T-helper 1 cell treated with Interleukin-12 subunit alpha and Interleukin-12 subunit beta and Interleukin-4 antibody, amounts not matched to agents 30 ng/mL and 1 ng/mL, for 36 hours (primary cell): ENCODE results near the gene KIDINS220. TPM values are rescaled to one million over a fixed set of nuclear protein-coding genes. Genes with fewer than 3 reads are reported as not detected.

ENCODE experiments used
- intact Hi-C: fragments of 100-400 bp; cut with micrococcal nuclease; formaldehyde crosslinking; loops from one replicate; pipeline ENCODE4 v1.15.1; 2024
- total RNA-seq: library from RNA; stranded (reverse); gene quantifications from 2 replicates; pipeline ENCODE4 v1.2.3, GENCODE V29; 2022

The KIDINS220 gene
- total RNA-seq, 1 donor from 2014 or later: 36.7 TPM

DNA sequence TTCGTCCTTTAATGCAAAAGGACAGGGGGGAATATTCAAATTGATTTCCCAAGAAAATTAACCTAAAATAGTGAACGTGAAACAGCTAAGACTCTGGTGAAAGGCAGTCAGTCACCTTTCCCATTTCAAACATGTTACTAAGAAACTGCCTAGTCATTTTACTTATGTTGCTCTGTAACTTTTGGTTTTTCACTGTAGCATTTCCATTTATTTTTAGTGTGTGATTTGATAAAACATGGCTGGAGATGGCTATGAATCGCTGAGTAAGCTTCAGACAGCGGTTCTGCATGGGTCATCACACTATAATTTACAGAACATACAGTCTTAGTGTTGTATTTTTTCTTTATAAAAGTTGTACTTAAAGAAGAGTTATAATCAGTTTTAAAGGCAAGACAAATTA lies 16.0 kb upstream of the KIDINS220 start:
- intact Hi-C loops: no loop called here

DNA sequence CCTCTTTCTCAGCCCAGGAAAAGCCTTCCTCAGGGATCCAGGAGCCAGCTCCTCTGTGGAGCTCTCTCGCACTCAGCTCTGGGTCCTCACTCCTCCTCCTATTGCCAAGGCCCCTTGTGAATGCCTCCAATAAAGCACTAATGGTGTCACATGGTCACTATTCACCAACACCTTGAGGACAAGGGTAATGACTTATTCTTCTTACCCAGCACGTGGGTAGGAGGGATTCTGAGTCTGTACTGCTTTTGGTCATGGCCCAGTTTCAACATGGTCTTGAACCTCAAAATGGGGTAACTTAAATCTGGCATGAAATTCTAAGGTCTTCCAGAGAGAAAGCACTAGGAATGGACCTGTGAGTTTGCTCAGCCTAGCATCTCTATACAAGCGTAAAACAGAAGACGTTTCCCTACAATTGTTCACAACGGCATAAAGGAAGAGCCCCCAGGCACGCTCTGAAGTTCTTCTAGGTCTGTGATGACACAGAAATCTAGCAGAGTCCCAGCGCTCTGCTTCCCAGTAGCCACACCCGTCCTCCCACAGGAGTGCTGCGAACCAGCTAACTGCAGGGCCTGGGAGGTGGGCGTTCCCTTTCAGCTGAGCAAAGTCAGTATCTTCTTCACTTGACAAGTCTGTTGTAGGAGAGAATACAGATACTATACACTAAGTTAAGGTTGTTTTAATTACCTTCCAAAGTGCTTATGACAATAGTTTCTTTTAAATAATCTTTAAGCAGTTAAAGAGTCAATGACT lies 14.6 kb upstream of the KIDINS220 start:
- intact Hi-C loops: no loop called here

DNA sequence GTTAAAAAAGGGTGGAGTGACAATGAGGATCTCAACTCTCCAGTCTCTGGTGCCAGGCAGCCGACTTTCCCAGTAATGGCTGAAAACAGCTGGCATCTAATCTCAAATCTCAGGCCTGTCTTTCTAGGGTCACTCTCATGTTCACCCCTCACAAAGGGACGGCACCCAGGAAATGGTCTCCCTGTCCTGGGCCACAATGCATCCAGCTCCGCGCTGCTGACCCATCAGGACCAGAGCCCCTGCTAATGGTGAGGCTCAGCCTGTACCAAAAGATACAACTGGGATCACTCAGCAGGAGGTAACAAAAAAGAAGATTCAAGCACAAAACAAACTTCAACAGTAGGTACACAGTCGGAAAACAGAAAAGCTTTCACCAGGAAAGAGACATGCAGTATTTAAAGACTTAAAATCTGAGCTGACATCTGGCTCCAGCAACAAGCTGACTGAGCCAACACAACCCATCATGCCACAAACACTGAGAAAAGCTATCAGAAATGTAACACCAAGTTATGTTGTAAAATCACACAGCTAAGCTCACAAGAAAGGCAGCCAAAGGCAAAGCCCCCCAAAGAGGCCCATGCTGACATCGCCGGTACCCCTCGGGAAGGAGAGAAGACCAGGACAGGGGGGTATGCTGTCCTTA lies 13.6 kb upstream of the KIDINS220 start:
- intact Hi-C loops: no loop called here

DNA sequence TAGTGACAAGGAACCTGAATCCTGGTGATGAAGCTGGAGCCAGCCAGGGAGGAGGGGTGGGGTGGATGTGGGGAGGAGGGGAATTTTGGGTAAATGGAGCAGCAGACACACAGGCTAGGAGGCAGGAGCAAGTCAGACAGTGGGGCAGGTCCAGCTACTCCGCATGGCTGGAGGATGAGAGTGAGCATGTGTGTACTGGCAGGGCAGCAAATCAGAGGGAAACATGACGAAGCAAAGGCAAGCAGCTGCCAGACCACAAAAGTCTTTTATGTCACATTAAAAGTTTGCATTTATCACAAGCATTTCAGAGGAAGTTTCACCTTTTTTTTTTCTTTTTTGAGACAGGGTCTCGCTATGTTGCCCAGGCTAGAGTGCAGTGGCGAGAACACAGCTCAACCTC lies 11.9 kb upstream of the KIDINS220 start:
- intact Hi-C loops: no loop called here

DNA sequence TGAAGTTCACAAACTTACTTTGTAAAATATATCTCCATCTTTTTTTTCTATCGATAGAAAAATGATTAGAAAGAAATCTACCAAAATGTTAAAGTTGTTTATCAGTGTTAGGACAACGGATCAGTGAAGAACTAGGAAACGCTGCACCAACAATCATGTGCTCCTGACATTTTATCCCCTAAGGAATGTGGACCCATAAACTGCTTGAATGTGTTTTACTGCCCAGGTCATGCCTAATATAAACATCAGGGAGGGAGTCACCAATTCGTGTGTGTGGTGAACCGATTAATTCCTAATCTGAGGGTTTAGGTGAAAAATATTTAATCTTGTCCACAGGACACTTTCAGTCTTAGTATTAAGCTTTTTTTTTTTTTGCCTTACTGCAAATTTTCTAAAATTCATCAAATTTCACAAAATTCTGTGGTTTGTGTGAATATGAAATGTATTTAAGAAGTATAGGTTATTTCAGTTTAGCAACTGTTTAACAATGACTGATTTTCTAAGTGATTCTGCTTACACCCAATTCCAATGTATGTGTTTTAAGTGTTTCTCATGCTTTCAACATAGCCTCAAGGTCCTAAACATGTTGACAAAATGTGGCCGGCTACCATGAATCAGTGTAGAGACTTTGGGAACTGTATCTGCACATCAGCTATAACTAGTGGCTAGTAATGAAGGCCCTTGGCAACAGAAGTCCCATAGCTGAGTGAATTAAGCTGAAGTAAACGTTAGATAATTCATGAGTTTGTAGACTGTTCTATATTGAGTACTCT lies 11.1 kb upstream of the KIDINS220 start:
- intact Hi-C loops: no loop called here

DNA sequence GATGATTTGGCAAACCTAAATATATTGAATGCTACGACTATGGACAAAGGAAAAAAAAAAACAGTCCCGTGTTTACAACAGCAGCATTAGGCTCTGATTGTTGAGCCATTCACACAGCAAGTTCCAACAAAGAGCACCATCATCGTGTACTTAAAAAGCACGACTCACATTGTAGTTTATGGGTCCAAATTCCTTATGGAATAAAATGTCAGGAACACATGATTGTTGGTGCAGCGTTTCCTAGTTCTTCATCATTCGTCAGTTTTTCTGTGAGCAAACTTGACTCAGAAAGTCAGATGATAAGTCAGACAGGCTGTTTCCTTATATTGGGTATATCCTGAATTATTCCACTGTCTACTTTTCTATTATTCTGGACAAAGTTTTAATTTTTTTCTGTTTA lies 10.0 kb upstream of the KIDINS220 start:
- intact Hi-C loops: no loop called here

DNA sequence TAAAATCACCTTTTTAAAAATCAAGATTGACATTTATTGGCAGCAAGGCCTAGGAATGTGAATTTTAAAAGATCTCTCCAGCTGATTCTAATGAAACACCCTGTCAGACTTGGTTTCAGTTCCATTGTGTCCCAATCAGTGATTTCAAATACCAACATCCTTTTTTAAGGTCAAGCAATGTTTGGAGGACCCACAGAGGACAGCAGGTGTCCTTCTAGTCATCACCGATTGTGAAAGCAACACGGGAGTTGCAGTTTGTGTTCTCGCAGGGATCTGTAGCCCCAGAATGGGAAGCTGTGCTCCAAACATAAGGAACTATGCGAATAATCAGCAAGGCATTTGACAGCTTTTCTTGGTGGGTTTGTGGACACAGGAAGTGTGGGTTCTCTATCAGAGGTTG lies 4.5 kb upstream of the KIDINS220 start:
- intact Hi-C loops: no loop called here

DNA sequence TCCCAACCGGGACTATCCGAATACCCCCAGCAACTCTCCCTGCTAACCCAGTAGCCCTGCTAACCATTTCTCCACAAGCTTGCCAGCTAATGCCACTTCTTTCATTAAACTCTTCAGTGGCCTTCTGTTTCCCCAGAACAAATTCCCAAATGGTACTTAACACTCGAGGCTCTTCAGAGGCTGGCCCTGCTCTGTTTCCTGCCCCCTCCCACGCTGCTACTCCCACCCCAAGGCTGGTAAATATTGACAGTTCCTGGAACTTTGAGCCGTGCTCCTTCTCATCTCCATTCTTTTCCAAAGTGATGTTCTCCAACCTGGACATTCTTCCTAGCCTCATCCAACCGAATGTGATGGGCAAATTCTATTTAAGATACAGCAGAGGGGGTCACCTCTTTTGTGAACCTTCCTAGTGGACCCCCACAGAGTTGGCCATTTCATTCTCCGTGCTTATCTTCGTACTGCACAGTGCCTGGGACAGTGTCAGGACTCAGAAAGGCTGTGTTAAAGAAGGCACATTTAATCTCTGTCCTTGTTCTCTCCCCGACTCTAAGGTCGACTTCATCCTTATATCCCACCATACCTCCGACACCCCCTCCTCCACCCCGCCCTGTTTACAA lies 3.2 kb upstream of the KIDINS220 start:
- intact Hi-C loops: no loop called here

DNA sequence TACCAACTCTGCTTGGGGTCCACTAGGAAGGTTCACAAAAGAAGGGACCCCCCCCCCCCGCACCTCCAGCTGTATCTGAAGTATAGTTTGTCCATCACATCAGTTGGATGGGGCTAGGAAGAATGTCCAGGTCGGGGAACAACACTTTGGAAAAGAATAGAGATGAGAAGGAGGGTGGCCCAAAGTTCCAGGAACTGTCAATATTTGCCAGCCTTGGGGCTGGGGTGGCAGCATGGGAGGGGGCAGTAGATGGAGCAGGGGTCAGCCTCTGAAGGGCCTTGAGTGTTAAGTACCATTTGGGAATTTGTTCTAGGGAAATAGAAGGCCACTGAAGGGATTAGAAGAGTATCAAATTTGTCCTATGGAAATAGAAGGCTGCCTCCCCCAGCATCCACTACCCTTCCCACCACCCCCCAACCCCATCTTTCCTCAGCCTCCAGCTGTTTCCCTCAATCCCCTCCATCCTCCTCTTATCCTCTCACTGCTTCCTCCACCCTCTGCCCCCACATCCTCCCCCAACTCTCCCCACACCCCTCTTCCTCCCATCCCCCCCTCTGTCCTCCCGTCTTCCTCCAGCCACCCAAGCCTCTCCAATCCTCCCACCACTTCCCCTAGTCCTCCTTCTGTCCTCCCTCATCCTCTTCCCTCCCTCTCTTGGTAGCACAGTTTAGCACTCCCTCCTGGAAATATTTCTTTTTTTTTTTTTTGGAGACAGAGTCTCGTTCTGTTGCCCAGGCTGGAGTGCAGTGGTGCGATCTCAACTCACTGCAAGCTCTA lies 2.0 kb upstream of the KIDINS220 start:
- intact Hi-C loops: loop anchor here (5.0 kb wide), 2 partner anchors 718 to 1463 kb away; partner anchors contain the start of genes ADAM17 and HPCAL1

DNA sequence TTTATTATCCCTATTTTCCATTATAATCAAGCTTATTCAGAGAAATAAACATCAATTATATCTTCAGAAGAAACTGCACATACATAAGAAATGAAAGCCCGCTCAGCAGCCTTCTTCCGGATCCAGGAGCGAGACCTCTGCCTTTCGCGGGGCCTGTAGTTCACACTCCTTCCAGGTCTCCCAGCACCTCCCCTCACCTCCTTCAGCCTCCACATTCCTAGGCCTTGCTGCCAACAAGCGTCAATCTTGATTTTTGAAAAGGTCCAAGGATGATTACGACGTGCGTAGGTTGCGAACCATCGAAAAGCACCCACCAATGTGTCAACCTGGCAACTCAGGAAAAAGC lies 355 bp upstream of the KIDINS220 start:
- intact Hi-C loops: loop anchor here (1.0 to 5.0 kb wide), 8 partner anchors 33 to 1975 kb away; partner anchors contain the start of genes ADAM17, HPCAL1 and PDIA6

DNA sequence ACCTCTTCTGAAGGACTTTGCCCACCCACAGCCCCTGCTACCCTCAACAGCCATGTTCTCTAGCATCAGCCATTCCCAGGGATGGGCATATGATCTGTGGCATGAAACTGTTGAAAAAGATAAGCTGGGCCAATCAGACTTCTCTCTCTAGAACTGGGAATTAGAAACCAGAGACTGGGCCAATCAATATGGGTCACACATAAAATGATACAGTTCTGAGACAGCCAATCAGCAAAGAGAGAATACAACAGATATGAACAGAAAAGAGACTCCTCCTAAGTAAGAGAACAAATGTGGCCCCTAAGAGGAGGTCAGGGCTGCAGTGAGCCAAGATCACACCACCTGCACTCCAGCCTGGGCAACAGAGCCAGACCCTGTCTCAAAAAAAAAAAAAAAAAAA lies 2.1 kb downstream of the KIDINS220 start:
- intact Hi-C loops: loop anchor here (5.0 kb wide), 2 partner anchors 722 to 1467 kb away; partner anchors contain the start of genes ADAM17 and HPCAL1

DNA sequence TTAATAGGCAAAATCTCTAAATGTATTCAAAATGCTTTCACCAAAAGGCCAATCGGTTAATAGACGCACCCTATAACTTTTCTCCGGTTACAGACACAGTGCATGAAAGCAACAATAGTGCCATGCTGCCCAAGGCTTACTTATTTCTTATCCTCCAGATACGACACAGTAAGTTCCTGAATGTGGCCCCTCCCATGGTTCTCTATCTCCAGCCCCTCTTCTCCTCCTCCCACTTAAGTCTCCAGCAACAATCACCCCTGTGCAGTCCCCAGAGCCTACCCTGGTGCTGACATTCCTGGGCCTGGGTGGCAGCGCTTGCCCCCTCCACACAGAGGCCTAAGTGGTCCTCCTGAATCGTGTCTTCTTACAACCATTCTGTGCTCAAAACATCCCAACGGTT lies 3.6 kb downstream of the KIDINS220 start:
- intact Hi-C loops: no loop called here

DNA sequence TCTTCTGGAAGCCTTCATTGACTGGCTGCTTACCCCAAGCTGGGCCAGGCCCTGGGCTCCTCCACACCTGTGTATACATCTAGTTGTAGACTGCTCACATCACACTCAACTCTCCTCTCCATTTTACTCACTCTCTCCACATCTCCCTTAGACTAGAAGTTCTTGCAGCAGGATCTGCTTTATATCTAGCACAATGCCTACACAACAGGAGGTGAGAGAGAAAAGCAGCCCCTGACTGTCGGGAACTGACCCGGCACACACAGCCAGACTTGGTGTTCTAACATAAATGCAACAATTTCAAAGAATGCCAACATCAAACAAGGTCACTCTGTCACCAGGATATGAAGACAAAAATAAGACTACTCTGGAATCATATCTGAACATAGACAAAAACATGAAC lies 5.9 kb downstream of the KIDINS220 start:
- intact Hi-C loops: no loop called here

DNA sequence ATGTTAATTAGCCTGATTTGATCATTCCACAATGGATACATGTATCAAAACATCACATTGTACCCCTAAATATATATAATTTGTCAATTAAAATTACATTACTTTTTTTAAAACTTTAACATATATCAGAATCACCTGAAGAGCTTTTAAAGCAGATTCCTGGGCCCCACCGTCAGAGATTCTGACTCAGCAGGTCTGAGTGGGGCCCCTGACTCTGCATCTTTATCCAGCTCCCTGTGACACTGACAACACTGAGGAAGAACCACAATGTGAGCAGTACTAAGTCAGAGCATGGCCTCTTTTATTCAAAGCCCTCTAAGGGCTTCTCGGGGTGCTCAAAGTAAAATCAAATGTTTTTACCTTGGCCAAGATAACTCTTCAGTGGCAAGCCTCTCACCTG lies 9.7 kb downstream of the KIDINS220 start:
- intact Hi-C loops: no loop called here

DNA sequence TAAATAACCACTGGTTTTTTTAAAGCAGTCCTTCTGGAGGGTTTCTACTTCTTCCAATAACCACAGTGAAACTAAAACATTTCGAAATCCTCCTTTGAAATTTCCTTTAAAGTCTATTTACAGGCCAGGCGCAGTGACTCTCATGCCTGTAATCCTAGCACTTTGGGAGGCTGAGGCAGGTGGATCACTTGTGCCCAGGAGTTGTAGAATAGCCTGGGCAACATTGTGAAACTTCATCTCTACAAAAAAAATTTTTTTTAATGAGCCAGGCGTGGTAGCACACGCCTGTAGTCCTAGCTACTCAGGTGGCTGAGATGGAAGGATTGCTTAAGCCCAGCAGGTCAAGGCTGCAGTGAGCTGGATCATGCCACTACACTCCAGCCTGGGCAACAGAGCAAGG lies 15.2 kb downstream of the KIDINS220 start:
- intact Hi-C loops: no loop called here

DNA sequence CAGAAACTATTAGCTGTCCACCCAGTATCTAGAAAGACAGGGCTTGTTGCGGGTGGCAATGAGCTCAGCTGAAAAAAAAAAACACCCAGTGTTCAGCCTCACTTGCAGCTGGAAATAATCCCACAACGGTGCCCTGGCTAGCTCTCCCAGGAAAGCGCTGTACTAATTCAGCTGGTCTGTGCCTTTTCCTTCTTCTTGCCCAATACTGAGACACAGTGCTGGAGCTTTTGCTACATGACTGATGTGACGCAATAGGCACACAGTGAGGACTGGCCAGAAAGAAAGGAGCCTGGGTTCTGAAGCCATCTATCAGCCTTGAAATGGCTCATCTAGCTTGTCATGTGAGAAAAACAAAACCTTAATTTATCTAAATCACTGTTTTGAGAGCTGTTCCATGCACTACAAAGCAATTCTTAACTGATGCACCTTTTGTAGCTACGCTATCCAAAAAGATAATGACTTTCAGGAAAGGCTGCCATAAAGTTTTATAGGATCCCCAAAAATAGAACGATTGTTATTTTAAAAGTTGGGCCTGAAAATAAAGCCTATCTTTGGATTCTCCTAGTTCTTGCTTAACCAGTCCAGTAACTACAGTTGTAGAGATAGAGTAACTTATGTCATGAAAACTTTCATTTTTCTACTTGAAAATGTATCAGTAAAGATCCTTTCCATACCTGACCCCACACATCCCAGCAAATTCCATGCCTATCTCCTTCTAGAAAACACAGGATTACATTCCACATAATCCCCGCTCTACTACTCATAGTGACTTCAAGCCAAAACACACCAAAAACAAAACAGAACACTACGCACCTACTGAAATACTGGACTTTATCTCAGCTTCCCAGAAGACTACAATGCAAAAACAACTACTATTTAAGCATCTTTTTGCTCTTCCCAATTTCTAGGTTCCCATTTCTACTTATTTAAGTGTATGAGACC lies 15.9 kb downstream of the KIDINS220 start:
- intact Hi-C loops: no loop called here

DNA sequence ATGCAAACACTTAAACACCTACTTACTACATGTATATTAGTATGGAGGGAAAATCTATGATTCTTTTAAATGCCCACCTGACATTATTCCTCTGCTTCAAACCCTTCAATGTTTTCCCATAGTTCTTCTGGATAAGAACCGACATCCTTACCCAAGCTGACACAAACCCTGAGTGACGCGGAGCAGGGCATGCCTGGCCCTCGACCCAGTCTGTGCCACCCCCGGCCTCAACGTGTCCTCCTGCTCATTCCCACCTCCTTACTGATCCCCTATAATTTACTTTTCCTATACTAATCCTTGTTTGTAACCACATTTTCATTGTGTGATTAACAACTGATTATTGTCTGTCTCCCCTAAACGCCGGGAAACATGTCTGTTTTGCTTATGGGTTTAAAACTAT lies 17.5 kb downstream of the KIDINS220 start:
- intact Hi-C loops: no loop called here

DNA sequence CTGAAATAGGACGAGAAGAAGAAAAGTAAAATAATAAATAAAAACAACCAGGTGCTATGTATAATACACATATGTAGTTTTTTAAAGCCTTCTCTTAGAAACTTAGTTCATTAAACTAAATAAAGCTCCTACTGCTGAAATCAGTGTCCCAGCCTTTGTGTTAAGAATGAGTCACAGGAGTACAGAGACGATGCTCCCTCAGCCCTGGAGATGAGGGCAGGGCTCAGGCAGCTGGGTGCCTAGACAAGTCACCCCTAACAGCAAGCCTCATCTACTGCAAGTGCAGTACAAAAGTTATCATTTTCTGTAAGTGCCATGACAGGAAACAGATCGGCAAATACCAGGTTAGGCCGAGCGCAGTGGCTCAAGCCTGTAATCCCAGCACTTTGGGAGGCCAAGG lies 18.2 kb downstream of the KIDINS220 start:
- intact Hi-C loops: no loop called here

DNA sequence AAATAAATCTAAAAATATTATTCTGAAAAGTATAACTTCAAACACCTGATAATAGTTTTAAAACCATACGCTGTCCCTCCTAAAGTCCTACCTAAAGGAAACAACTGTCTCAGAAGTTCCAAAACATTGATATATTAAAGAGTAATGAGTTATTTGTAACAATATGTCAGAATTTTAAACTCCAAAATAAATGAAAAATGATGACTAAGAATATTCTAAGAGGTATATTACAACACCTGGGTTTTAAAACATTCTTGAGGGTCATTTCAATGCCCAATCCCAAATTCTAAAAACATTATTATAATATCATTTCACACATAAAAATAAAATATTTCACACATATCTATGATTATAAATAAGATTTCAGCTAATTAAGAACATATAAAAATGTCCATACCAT lies 20.2 kb downstream of the KIDINS220 start:
- intact Hi-C loops: no loop called here
